SK-N-SH (cell line): ENCODE measurements around the gene RNF133. TPM values are rescaled to one million over a fixed set of nuclear protein-coding genes. Genes with fewer than 3 reads are reported as not detected.

ENCODE experiments used
- CTCF ChIA-PET: fragments of 300-600, 350-600 bp; formaldehyde crosslinking; extraction: SDS; loops from one replicate; lab custom pipeline; 2021; lab: Yijun Ruan, JAX
- POLR2A ChIA-PET: fragments of 350-600 bp; sonication (Branson Sonifier 250); formaldehyde crosslinking; extraction: SDS; loops from one replicate; lab custom pipeline; 2020; ENCODE audit warnings: antibody characterized with exemption, inconsistent platforms; lab: Yijun Ruan, JAX
- DNase-seq: peaks from one replicate; pipeline ENCODE4 v3.0.0; 2012
- H2AFZ ChIP-seq: fragments of 200-600 bp; sonication (generic); 2 replicates; pipeline ENCODE4 v1.8.1; 2016; ENCODE audit warnings: antibody characterized with exemption, mild to moderate bottlenecking, low read depth
- H3F3A ChIP-seq: fragments of 200-600 bp; sonication (generic); replicated peaks from 2 replicates; pipeline ENCODE3; 2016; ENCODE audit warnings: antibody characterized with exemption, mild to moderate bottlenecking; ENCODE audit not compliant: insufficient read depth
- H3K27ac ChIP-seq, 2 experiments: fragments of 200-500 bp in 1 of 2; fragments of 200-600 bp in 1 of 2; sonication (Bioruptor generic) in 1 of 2; sonication (generic), shearing (Covaris generic) in 1 of 2; 2 replicates each; pipeline versions ENCODE4 v1.5.1 to v1.6.1; 2014 to 2016; ENCODE audit warnings: low read depth in 2 of 2, inconsistent platforms in 1 of 2, low read length in 1 of 2, mild to moderate bottlenecking in 1 of 2, mixed read lengths in 1 of 2
- H3K27me3 ChIP-seq: fragments of 200-600 bp; sonication (generic), shearing (Covaris generic); 2 replicates; pipeline ENCODE4 v1.6.1; 2016; ENCODE audit warnings: mixed run types; ENCODE audit not compliant: insufficient read depth
- H3K36me3 ChIP-seq, 2 experiments: fragments of 200-500 bp in 1 of 2; fragments of 200-600 bp in 1 of 2; sonication (Bioruptor generic) in 1 of 2; sonication (generic) in 1 of 2; replicated peaks in 1 of 2; 2 replicates each; pipeline versions ENCODE3 to v1.5.1; 2014 to 2016; ENCODE audit warnings: low read length in 1 of 2, mild to moderate bottlenecking in 1 of 2; ENCODE audit not compliant: insufficient read depth in 2 of 2, control insufficient read depth in 1 of 2
- H3K4me1 ChIP-seq, 2 experiments: fragments of 200-500 bp in 1 of 2; fragments of 200-600 bp in 1 of 2; sonication (Bioruptor generic) in 1 of 2; sonication (generic), shearing (Covaris generic) in 1 of 2; 2 replicates each; pipeline versions ENCODE4 v1.5.1 to v1.6.1; 2014 to 2016; ENCODE audit warnings: low read depth in 1 of 2, low read length in 1 of 2, mixed run types in 1 of 2; ENCODE audit not compliant: insufficient read depth in 2 of 2, control insufficient read depth in 1 of 2
- H3K4me2 ChIP-seq: fragments of 200-600 bp; sonication (generic), shearing (Covaris generic); 2 replicates; pipeline ENCODE4 v1.6.1; 2017; ENCODE audit warnings: mixed run types
- H3K4me3 ChIP-seq, 2 experiments: fragments of 200-500 bp in 1 of 2; fragments of 200-600 bp in 1 of 2; sonication (Bioruptor generic) in 1 of 2; sonication (generic), shearing (Covaris generic) in 1 of 2; 2 replicates each; pipeline versions ENCODE4 v1.5.1 to v1.8.1; 2014 to 2016; ENCODE audit warnings: low read depth in 2 of 2, inconsistent platforms in 1 of 2, low read length in 1 of 2, mild to moderate bottlenecking in 1 of 2, mixed read lengths in 1 of 2, moderate library complexity in 1 of 2
- H3K79me2 ChIP-seq: fragments of 200-600 bp; sonication (generic); 2 replicates; pipeline ENCODE4 v1.8.1; 2017; ENCODE audit warnings: mild to moderate bottlenecking; ENCODE audit not compliant: insufficient read depth
- H3K9ac ChIP-seq: fragments of 200-600 bp; sonication (generic); 2 replicates; pipeline ENCODE4 v1.6.1; 2017; ENCODE audit warnings: mixed run types
- H3K9me2 ChIP-seq: fragments of 200-600 bp; sonication (generic); 2 replicates; pipeline ENCODE4 v1.6.1; 2017; ENCODE audit warnings: mixed run types
- H3K9me3 ChIP-seq: fragments of 200-600 bp; sonication (generic); 2 replicates; pipeline ENCODE4 v1.6.1; 2017; ENCODE audit warnings: mixed run types, mild to moderate bottlenecking, moderate library complexity
- H4K20me1 ChIP-seq: fragments of 200-600 bp; sonication (generic); 2 replicates; pipeline ENCODE4 v1.6.1; 2017; ENCODE audit warnings: mild to moderate bottlenecking, mixed run types; ENCODE audit not compliant: insufficient read depth
- EZH2phosphoT487 ChIP-seq: fragments of 200-600 bp; sonication (generic); IDR thresholded peaks from 2 replicates; pipeline ENCODE4 v1.6.1; 2017; ENCODE audit warnings: low read depth, mixed run types, mild to moderate bottlenecking, antibody characterized with exemption, moderate library complexity, borderline replicate concordance
- GATA2 ChIP-seq: sonication (generic); formaldehyde crosslinking; IDR thresholded peaks from 2 replicates; pipeline ENCODE4 v1.5.0; 2020; ENCODE audit warnings: mild to moderate bottlenecking, missing genetic modification reagents
- JUND ChIP-seq: IDR thresholded peaks from 2 replicates; pipeline ENCODE4 v1.4.0; 2012
- MEF2A ChIP-seq: IDR thresholded peaks from 2 replicates; pipeline ENCODE4 v1.4.0; 2012; ENCODE audit warnings: low read depth, borderline replicate concordance
- NFIC ChIP-seq: IDR thresholded peaks from 2 replicates; pipeline ENCODE4 v1.4.0; 2012; ENCODE audit warnings: borderline replicate concordance
- POLR2AphosphoS5 ChIP-seq: IDR thresholded peaks from 2 replicates; pipeline ENCODE4 v1.6.1; 2012; ENCODE audit warnings: low read depth, low read length
- RCOR1 ChIP-seq: fragments of 150-350 bp; IDR thresholded peaks from 2 replicates; pipeline ENCODE4 v1.6.1; 2017; ENCODE audit warnings: antibody characterized with exemption, low read length
- TAF1 ChIP-seq: IDR thresholded peaks from 2 replicates; pipeline ENCODE4 v1.6.1; 2012; ENCODE audit warnings: low read depth, mild to moderate bottlenecking, low read length, moderate library complexity, borderline replicate concordance
- TCF12 ChIP-seq: IDR thresholded peaks from 2 replicates; pipeline ENCODE4 v1.4.0; 2012
- TEAD4 ChIP-seq: IDR thresholded peaks from 2 replicates; pipeline ENCODE4 v1.4.0; 2012; ENCODE audit warnings: mild to moderate bottlenecking, borderline replicate concordance; ENCODE audit not compliant: insufficient read depth
- YY1 ChIP-seq: IDR thresholded peaks from 2 replicates; pipeline ENCODE4 v1.4.0; 2012; ENCODE audit warnings: low read depth, mild to moderate bottlenecking
- WGBS: methylation state at CpG from one replicate; pipeline ENCODE4 v1.1.6; 2017; ENCODE audit warnings: low lambda C conversion rate; 5-methylcytosine and 5-hydroxymethylcytosine counted together
- polyA plus RNA-seq, 3 experiments: library from polyadenylated mRNA; depleted of rRNA; stranded (reverse); fragments of >200 nt; gene quantifications; 2 replicates each; pipeline ENCODE4 v1.2.3, GENCODE V29; 2012
- TF ChIP-seq, protein P1 (sequence below): IDR thresholded peaks from 2 replicates; pipeline ENCODE4 v1.4.0; 2012; ENCODE audit warnings: low read depth, borderline replicate concordance
- TF ChIP-seq, protein P2 (sequence below): IDR thresholded peaks from 2 replicates; pipeline ENCODE4 v1.4.0; 2012; ENCODE audit warnings: low read depth
- TF ChIP-seq, protein P3 (sequence below): IDR thresholded peaks from 2 replicates; pipeline ENCODE4 v1.4.0; 2012; ENCODE audit warnings: low read depth, borderline replicate concordance
- TF ChIP-seq, protein P4 (sequence below): fragments of 150-350 bp; IDR thresholded peaks from 2 replicates; pipeline ENCODE4 v1.6.1; 2017; ENCODE audit warnings: antibody characterized with exemption, low read length, low read depth, borderline replicate concordance
- TF ChIP-seq, protein P5 (sequence below): fragments of 200-600 bp; sonication (generic); IDR thresholded peaks from 2 replicates; pipeline ENCODE4 v1.6.1; 2017; ENCODE audit warnings: antibody characterized with exemption, mild to moderate bottlenecking, moderate library complexity
- TF ChIP-seq, protein P6 (sequence below): IDR thresholded peaks from 2 replicates; pipeline ENCODE4; 2012

RNF133 gene
- polyA plus RNA-seq, 1 of the 3 experiments (the other 2 are of a cell fraction): 0.03 TPM

DNA sequence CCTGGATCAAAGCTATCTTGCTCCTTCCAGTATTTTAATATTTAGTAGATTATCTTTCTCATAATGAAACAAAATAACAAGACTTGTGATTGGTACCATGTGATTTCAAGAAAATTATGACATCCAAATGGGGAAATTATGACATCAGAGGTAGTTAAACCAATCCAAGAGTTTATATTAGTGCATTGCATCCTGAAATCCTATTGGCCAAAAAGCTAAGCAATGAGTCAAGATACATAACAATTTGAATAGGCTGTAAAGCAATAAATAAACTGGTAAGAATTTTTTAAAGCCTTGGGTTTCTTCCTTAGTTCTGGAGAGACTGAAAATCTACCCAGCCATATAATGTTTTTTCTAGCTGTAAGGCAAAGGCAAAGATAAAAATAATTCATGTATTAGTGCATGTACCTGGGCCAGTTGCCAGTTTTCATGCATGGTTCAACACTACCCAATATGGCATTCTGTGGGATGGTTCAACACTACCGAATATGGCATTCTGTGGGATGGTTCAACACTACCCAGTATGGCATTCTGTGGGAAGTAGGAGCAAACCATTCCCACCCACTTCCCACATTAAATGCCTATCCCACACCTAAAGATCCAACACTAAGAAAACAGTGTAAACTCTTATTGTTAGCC lies 4.1 kb upstream of the RNF133 start, which contains the start of gene RNF148:
RNF148 (minus strand) TSS at position 51 of the 639 bp plus-strand sequence. CDS start 172 bp downstream, outside the sequence.
- no peak within 1 kb of the TSS for H3K4me2 ChIP-seq
- ChIA-PET POLR2A (no interaction called here), CTCF (no interaction called here)
- no peak for DNase-seq
- H3K4me1 ChIP-seq: no peaks in the 10 kb centered on the region
- H3K4me3 ChIP-seq: no peak within 1 kb of the TSS
- no peaks in the 10 kb centered on the region for H3K79me2 ChIP-seq
- TF ChIP-seq TEAD4 (no peak), MEF2A (no peak), GATA2 (CRISPR knock-in tag) (no peak), TAF1 (no peak), NFIC (no peak), POLR2AphosphoS5 (no peak), RCOR1 (no peak), EZH2phosphoT487 (no peak)
- TF ChIP-seq, protein P1, sequence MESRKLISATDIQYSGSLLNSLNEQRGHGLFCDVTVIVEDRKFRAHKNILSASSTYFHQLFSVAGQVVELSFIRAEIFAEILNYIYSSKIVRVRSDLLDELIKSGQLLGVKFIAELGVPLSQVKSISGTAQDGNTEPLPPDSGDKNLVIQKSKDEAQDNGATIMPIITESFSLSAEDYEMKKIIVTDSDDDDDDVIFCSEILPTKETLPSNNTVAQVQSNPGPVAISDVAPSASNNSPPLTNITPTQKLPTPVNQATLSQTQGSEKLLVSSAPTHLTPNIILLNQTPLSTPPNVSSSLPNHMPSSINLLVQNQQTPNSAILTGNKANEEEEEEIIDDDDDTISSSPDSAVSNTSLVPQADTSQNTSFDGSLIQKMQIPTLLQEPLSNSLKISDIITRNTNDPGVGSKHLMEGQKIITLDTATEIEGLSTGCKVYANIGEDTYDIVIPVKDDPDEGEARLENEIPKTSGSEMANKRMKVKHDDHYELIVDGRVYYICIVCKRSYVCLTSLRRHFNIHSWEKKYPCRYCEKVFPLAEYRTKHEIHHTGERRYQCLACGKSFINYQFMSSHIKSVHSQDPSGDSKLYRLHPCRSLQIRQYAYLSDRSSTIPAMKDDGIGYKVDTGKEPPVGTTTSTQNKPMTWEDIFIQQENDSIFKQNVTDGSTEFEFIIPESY: no peak
- TF ChIP-seq, protein P2, sequence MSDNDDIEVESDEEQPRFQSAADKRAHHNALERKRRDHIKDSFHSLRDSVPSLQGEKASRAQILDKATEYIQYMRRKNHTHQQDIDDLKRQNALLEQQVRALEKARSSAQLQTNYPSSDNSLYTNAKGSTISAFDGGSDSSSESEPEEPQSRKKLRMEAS: no peak
- TF ChIP-seq, protein P3, sequence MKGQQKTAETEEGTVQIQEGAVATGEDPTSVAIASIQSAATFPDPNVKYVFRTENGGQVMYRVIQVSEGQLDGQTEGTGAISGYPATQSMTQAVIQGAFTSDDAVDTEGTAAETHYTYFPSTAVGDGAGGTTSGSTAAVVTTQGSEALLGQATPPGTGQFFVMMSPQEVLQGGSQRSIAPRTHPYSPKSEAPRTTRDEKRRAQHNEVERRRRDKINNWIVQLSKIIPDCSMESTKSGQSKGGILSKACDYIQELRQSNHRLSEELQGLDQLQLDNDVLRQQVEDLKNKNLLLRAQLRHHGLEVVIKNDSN: no peak
- H3K9ac ChIP-seq: no peak within 1 kb of the TSS
- H2AFZ ChIP-seq: no peak within 1 kb of the TSS
- no peak within 1 kb of the TSS for H3K27ac ChIP-seq
- H3K9me3 ChIP-seq: no peaks in the 10 kb centered on the region
- no peaks in the 10 kb centered on the region for H4K20me1 ChIP-seq
- H3K36me3 ChIP-seq: no peaks in the 10 kb centered on the region
- H3K27me3 ChIP-seq: no peaks in the 10 kb centered on the region
- no peaks in the 10 kb centered on the region for H3F3A ChIP-seq
- 0% methylated on average over 1 of the region's 1 CpG for WGBS
- H3K9me2 ChIP-seq: no peaks in the 10 kb centered on the region

DNA sequence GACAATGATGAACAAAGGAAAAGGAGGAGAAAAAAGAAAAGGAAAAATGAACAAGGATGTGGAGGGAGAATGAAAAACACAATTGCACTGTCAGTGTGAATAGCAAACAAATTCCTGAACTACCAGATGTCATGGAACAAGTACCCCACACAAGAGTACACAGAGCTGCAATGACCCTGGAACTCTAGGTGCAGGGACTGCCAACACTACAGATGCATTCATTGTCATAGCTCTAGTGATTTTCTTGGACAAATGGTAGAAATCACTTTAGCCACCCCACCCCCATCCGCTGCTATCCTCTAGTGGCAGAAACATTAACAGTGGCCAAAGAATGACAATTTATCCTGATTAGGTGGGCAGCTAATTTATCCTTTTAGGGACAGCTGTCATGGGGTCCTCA lies 3.1 kb downstream of the RNF133 start:
- no peaks in the 10 kb centered on the region for H3K36me3 ChIP-seq
- H3K9me2 ChIP-seq: no peaks in the 10 kb centered on the region
- ChIA-PET POLR2A (no interaction called here), CTCF (interaction anchor here (1.0 kb wide), 1 partner anchor 9 kb away, joined by 3 read pairs; no protein-coding TSS in a partner anchor)
- 0% methylated on average over 1 of the region's 1 CpG for WGBS
- no peaks in the 10 kb centered on the region for H3K4me1 ChIP-seq
- no peak overlapping the region for H3K27ac ChIP-seq
- no peaks in the 10 kb centered on the region for H3F3A ChIP-seq
- DNase-seq: no peak
- H3K79me2 ChIP-seq: no peaks in the 10 kb centered on the region
- H3K27me3 ChIP-seq: no peaks in the 10 kb centered on the region
- no peaks in the 10 kb centered on the region for H4K20me1 ChIP-seq
- no peak overlapping the region for H2AFZ ChIP-seq
- no peak overlapping the region for H3K4me2 ChIP-seq
- H3K4me3 ChIP-seq: no peak overlapping the region
- no peak overlapping the region for H3K9ac ChIP-seq
- H3K9me3 ChIP-seq: no peaks in the 10 kb centered on the region
- TF ChIP-seq, protein P4, sequence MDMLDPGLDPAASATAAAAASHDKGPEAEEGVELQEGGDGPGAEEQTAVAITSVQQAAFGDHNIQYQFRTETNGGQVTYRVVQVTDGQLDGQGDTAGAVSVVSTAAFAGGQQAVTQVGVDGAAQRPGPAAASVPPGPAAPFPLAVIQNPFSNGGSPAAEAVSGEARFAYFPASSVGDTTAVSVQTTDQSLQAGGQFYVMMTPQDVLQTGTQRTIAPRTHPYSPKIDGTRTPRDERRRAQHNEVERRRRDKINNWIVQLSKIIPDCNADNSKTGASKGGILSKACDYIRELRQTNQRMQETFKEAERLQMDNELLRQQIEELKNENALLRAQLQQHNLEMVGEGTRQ: no peak
- TF ChIP-seq YY1 (no peak), EZH2phosphoT487 (no peak), TCF12 (no peak), JUND (no peak)
- TF ChIP-seq, protein P5, sequence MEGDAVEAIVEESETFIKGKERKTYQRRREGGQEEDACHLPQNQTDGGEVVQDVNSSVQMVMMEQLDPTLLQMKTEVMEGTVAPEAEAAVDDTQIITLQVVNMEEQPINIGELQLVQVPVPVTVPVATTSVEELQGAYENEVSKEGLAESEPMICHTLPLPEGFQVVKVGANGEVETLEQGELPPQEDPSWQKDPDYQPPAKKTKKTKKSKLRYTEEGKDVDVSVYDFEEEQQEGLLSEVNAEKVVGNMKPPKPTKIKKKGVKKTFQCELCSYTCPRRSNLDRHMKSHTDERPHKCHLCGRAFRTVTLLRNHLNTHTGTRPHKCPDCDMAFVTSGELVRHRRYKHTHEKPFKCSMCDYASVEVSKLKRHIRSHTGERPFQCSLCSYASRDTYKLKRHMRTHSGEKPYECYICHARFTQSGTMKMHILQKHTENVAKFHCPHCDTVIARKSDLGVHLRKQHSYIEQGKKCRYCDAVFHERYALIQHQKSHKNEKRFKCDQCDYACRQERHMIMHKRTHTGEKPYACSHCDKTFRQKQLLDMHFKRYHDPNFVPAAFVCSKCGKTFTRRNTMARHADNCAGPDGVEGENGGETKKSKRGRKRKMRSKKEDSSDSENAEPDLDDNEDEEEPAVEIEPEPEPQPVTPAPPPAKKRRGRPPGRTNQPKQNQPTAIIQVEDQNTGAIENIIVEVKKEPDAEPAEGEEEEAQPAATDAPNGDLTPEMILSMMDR: no peak
- TF ChIP-seq, protein P6, sequence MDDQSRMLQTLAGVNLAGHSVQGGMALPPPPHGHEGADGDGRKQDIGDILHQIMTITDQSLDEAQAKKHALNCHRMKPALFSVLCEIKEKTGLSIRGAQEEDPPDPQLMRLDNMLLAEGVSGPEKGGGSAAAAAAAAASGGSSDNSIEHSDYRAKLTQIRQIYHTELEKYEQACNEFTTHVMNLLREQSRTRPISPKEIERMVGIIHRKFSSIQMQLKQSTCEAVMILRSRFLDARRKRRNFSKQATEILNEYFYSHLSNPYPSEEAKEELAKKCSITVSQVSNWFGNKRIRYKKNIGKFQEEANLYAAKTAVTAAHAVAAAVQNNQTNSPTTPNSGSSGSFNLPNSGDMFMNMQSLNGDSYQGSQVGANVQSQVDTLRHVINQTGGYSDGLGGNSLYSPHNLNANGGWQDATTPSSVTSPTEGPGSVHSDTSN: no peak
- TF ChIP-seq, protein P3: no peak
